CD4-positive, alpha-beta T cell treated with Interleukin-1 beta for 1 hour (primary cell): ENCODE measurements around the gene CD7.

Experiments
- DNase-seq, 2 donors: peaks; one replicate each; pipeline ENCODE4 v3.0.0-alpha.2; 2020 to 2022

CD7 gene

GRCh38 chr17:82297714-82298537 is 19.5 kb downstream of the CD7 start:
- DNase-seq = peak; percentile 92 to 96

- DNase-seq = peak; percentile 83 to 90
These were observed 20.1 kb downstream of the CD7 start for GRCh38 chr17:82297280-82297713.

GRCh38 chr17:82296511-82297279 is 20.7 kb downstream of the CD7 start:
- DNase-seq = no peak

- no peak for DNase-seq
These were observed 22.0 kb downstream of the CD7 start for GRCh38 chr17:82295472-82295814.

GRCh38 chr17:82294064-82294773 is 23.2 kb downstream of the CD7 start:
- DNase-seq = no peak

- DNase-seq = peak; percentile 96 to 97
These were observed 24.9 kb downstream of the CD7 start for GRCh38 chr17:82292251-82293154.

GRCh38 chr17:82291582-82292250 is 25.7 kb downstream of the CD7 start:
- DNase-seq = no peak

GRCh38 chr17:82287868-82288801 is 29.3 kb downstream of the CD7 start:
- peak in 1 of 2 donors; percentile 33 for DNase-seq

GRCh38 chr17:82287013-82287867 is 30.2 kb downstream of the CD7 start:
- DNase-seq = no peak

GRCh38 chr17:82285141-82285540 is 32.3 kb downstream of the CD7 start:
- DNase-seq = no peak

- DNase-seq = peak in 1 of 2 donors; percentile 63
These were observed 34.1 kb downstream of the CD7 start for GRCh38 chr17:82283208-82283749.

GRCh38 chr17:82282239-82283207 is 34.9 kb downstream of the CD7 start:
- DNase-seq = no peak

- DNase-seq = no peak
These were observed 35.7 kb downstream of the CD7 start for GRCh38 chr17:82281502-82282238.

- no peak for DNase-seq
These were observed 36.3 kb downstream of the CD7 start for GRCh38 chr17:82281076-82281475.

GRCh38 chr17:82280537-82280936 is 36.9 kb downstream of the CD7 start:
- DNase-seq = no peak

- peak in 1 of 2 donors; percentile 24 for DNase-seq
These were observed 38.5 kb downstream of the CD7 start for GRCh38 chr17:82278786-82279391.

GRCh38 chr17:82278308-82278707 is 39.1 kb downstream of the CD7 start:
- DNase-seq = no peak
